Uterus (tissue), 2 donors: ENCODE measurements around the gene ZIC1.

Experiments
- POLR2A ChIP-seq, 2 donors: fragments of 450-650 bp; IDR thresholded peaks; one replicate each; pipeline ENCODE4 v1.6.1; 2016; ENCODE audit warnings: antibody characterized with exemption in 2 of 2, mild to moderate bottlenecking in 1 of 2, moderate library complexity in 1 of 2
- TF ChIP-seq, protein P1 (sequence below), 4 experiments: fragments of 200-600 bp in 2 of 4; fragments of 450-650 bp in 2 of 4; sonication (generic) in 2 of 4; IDR thresholded peaks; one replicate each; pipeline ENCODE4 v1.5.1; 2016 to 2019; ENCODE audit warnings: antibody characterized with exemption in 4 of 4, mild to moderate bottlenecking in 2 of 4, moderate library complexity in 1 of 4

DNA sequence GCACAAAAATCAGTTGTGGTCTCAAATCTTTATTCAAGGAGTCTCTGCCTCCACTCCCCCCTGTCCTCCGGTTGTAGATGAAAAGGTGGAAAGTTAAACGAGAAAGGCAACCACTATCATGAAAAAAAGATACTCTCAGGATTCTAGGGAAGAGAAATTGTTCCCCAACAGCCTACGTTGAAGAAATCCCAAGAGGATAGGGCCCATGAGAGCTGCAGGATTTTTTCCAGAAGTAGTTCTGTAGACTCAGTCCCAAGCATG lies 14.3 kb downstream of the ZIC1 start:
- TF ChIP-seq, protein P1, sequence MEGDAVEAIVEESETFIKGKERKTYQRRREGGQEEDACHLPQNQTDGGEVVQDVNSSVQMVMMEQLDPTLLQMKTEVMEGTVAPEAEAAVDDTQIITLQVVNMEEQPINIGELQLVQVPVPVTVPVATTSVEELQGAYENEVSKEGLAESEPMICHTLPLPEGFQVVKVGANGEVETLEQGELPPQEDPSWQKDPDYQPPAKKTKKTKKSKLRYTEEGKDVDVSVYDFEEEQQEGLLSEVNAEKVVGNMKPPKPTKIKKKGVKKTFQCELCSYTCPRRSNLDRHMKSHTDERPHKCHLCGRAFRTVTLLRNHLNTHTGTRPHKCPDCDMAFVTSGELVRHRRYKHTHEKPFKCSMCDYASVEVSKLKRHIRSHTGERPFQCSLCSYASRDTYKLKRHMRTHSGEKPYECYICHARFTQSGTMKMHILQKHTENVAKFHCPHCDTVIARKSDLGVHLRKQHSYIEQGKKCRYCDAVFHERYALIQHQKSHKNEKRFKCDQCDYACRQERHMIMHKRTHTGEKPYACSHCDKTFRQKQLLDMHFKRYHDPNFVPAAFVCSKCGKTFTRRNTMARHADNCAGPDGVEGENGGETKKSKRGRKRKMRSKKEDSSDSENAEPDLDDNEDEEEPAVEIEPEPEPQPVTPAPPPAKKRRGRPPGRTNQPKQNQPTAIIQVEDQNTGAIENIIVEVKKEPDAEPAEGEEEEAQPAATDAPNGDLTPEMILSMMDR (IDR thresholded peaks at IDR 0.05): no peak
- no peak for TF ChIP-seq POLR2A (IDR thresholded peaks at IDR 0.05)
